IPS DF 6.9 (cell line): ENCODE measurements around the gene ELL2.
A peak's percentile ranks its signal among the peaks of the same experiment; 100 is the strongest.

Experiments used
- DNase-seq: peaks from one replicate; pipeline ENCODE4 v3.0.0-alpha.2; 2013; ENCODE audit warnings: low read depth, low spot score
- H3K27ac ChIP-seq: one replicate; pipeline ENCODE4 v1.5.1; 2013; ENCODE audit warnings: low read length, control low read depth
- H3K27me3 ChIP-seq: 2 replicates; pipeline ENCODE4 v1.6.1; 2013; ENCODE audit warnings: mild to moderate bottlenecking, low read length; ENCODE audit not compliant: control insufficient read depth, insufficient read depth
- H3K36me3 ChIP-seq: 2 replicates; pipeline ENCODE4 v1.6.1; 2013; ENCODE audit warnings: low read length; ENCODE audit not compliant: control insufficient read depth, insufficient read depth
- H3K4me1 ChIP-seq: 2 replicates; pipeline ENCODE4 v1.6.1; 2013; ENCODE audit warnings: low read length; ENCODE audit not compliant: control insufficient read depth, insufficient read depth
- H3K4me3 ChIP-seq: 2 replicates; pipeline ENCODE4 v1.5.1; 2013; ENCODE audit warnings: mild to moderate bottlenecking, low read length
- H3K9me3 ChIP-seq: 2 replicates; pipeline ENCODE4 v1.6.1; 2013; ENCODE audit warnings: low read length, inconsistent platforms; ENCODE audit not compliant: control insufficient read depth, insufficient read depth
- WGBS: extraction: QIAGEN DNeasy Blood & Tissue Kit; methylation state at CpG from one replicate; pipeline ENCODE4 v1.1.7; 2013; ENCODE audit warnings: mixed read lengths, missing lambda C conversion rate; ENCODE audit not compliant: insufficient read length, insufficient coverage; 5-methylcytosine and 5-hydroxymethylcytosine counted together

Gene ELL2

DNA sequence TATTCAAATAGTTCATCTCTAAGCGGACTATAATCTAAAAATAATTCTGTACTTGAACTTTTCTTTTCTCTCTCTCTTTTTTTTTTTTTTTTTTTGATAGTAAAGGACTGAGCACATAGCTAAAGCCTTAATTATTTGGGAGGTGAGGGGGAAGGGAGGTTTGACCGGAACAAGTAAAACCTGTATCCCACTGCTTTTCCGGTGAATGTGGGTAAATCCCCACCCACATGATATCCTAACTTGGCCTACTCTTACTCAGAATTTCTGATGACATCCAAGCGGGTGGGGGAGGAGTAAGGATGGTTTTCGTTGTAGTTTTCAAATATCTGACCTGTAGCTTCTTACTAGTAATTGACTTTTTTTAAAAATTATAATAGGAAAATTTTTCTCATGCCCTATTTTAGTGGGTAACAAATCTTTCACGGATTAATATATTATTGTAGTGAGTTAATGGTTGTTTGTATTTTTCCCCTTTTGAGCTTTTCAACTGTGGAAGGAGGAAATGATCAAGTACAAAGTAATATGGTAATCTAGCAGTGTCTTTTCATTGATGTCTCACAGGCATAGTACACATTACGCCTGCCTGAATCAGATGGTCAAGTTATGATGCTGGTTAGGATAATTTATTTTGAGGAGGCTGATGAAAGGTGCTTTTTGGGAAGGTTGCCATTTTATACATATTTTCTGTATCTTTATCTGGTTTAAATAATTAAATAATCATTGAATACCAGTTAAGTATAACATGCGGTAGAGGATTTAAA, 2.2 kb upstream of the ELL2 start:
- WGBS = no CpG with 5 or more reads among the region's 8 CpGs
- DNase-seq = no peak
- Histone ChIP-seq H3K36me3 (no peaks in the 10 kb centered on the region), H3K9me3 (no peaks in the 10 kb centered on the region), H3K4me1 (peaks cover 5% of the 10 kb centered on the region; the same call in 1 of the 2 replicates), H3K27ac (no peak overlapping the region), H3K4me3 (no peak overlapping the region), H3K27me3 (peaks cover 3% of the 10 kb centered on the region; the same call in 1 of the 2 replicates)

DNA sequence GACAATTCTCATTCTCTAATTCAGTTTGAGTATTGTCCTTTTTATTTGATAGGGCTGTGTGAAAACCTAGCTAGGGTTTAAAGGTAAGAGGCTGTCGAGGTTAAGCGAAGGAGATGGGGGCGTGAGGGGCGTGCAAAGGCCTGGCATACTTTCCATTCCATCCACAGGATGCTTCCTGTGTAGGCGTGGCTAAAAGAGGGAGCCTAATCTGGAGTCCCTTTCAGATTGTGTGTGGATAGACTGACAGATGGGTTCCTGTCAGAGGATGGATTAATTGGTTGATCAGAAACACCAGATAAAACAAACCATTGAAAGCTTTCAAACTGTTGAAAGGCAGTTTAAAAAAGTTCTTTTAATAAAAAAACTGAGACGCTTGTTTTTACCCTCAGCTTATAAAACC, 1.1 kb upstream of the ELL2 start:
- H3K4me3 ChIP-seq = no peak overlapping the region
- DNase-seq = no peak
- H3K4me1 ChIP-seq = peaks cover 6% of the 10 kb centered on the region; the same call in 1 of the 2 replicates
- H3K9me3 ChIP-seq = no peaks in the 10 kb centered on the region
- WGBS = no CpG with 5 or more reads among the region's 6 CpGs
- H3K27me3 ChIP-seq = peaks cover 3% of the 10 kb centered on the region; the same call in 1 of the 2 replicates
- no peaks in the 10 kb centered on the region for H3K36me3 ChIP-seq
- no peak overlapping the region for H3K27ac ChIP-seq

- WGBS = no CpG with 5 or more reads among the region's 8 CpGs
- H3K4me3 ChIP-seq = peak overlapping the region; percentile 97; the same call in 1 of the 2 replicates
- H3K9me3 ChIP-seq = no peaks in the 10 kb centered on the region
- H3K27me3 ChIP-seq = peaks cover 3% of the 10 kb centered on the region; the same call in 1 of the 2 replicates
- DNase-seq = no peak
- H3K36me3 ChIP-seq = no peaks in the 10 kb centered on the region
- H3K27ac ChIP-seq = no peak overlapping the region
- H3K4me1 ChIP-seq = peaks cover 6% of the 10 kb centered on the region; the same call in 1 of the 2 replicates
These were observed 773 bp upstream of the ELL2 start for GRCh38 chr5:95962475-95962773.

DNA sequence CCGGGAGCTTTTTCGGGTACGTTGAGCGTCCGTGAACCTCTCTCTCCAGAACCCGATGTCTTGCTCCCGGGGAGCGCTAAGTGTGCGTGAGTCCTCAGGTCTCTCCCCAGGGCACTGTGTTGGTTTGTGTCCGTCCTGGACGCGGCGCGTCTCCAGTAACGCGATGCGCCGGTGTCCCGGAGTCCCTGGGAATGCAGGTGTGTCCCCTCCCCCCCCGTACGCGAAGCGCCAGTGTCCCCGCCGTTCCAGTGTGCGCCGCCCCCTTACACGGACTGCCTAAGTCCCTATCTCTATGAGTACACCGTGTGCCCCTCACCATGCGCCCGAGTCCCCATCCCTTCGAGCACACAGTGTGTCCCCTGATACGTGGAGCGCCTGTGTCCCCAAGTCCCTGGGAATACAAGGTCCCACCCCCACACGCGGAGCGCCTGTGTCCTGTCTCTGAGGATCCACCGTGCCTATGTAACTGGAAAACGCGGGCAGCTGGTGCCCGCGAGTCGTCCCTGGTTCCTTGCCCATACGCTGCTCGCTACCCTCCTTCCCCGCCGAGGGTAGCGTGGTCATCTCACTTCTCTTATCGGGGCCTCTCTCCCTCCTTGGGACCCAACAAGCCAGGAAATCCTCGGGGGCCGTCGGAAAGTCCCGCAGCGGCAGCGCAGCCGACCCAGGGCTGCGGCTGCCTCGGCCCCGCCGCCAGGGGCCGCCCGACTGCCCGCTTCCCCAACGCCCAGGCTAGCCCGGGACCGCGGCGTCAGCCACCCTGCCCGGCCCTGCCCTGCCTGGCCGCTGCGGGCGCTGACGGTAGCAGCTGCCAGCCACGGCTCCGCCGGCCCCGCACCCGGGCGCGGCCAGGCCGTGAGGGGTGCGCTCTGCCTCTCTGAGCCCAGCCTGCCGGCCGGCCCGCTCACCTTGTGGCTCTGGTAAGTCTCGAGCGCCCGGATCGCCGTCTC, 709 bp downstream of the ELL2 start:
- H3K36me3 ChIP-seq = no peaks in the 10 kb centered on the region
- no peak overlapping the region for H3K27ac ChIP-seq
- H3K4me1 ChIP-seq = peaks cover 6% of the 10 kb centered on the region; the same call in 1 of the 2 replicates
- DNase-seq = no peak
- WGBS = no CpG with 5 or more reads among the region's 90 CpGs
- peak overlapping the region; percentile 97 for H3K4me3 ChIP-seq
- H3K9me3 ChIP-seq = no peaks in the 10 kb centered on the region
- H3K27me3 ChIP-seq = peaks cover 3% of the 10 kb centered on the region; the same call in 1 of the 2 replicates

- no peaks in the 10 kb centered on the region for H3K9me3 ChIP-seq
- no CpG with 5 or more reads among the region's 26 CpGs for WGBS
- H3K36me3 ChIP-seq = no peaks in the 10 kb centered on the region
- peaks cover 6% of the 10 kb centered on the region; the same call in 1 of the 2 replicates for H3K4me1 ChIP-seq
- peak overlapping the region; percentile 97 for H3K4me3 ChIP-seq
- no peak for DNase-seq
- H3K27me3 ChIP-seq = peaks cover 3% of the 10 kb centered on the region; the same call in 1 of the 2 replicates
- H3K27ac ChIP-seq = no peak overlapping the region
These were observed 1.6 kb downstream of the ELL2 start for GRCh38 chr5:95959888-95960666.

DNA sequence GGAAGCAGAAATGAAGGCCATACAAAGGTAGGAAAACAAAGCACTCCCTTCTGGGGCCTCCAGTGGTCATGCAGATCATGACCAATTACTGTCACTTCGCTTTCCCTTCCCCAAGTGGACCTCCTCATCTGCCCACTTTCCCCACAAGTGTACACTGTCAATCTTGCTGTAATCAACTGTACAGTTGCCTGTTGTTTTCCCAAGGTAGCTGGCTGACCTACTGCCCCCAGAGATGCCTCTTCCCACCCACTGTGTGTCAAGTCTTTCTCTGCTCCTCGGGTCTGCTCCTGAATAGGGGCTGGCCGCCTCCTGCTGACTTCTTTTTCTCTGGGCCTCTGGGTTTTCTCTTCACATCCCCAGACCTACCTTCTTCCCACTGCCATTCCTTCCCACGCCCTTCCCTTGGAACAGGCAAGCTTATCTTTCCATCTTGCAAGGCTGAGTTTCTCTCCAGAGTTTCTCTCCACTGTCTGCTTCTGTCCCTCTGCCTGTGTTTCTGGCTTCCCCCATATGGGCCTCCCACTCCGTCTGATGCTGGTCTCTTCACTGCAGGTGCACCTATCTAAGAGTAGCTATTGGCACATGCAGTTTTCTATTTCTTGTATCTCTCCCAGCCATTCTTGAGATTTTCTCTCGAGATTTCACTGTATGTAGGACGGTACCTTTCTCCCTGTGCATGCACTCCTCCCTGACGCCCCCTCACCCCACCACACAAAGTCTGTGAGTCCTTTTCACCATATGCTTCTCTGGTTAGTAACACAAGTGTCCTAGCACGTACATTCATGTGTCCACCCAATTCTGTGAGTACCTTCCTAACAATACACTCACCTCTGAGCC, 2.4 kb downstream of the ELL2 start:
- Histone ChIP-seq H3K9me3 (no peaks in the 10 kb centered on the region), H3K27ac (no peak overlapping the region), H3K27me3 (peaks cover 3% of the 10 kb centered on the region; the same call in 1 of the 2 replicates), H3K4me1 (peaks cover 6% of the 10 kb centered on the region; the same call in 1 of the 2 replicates), H3K36me3 (no peaks in the 10 kb centered on the region), H3K4me3 (no peak overlapping the region; the same call in 1 of the 2 replicates)
- DNase-seq = no peak
- no CpG with 5 or more reads among the region's 9 CpGs for WGBS

GRCh38 chr5:95958310-95959014, 3.2 kb downstream of the ELL2 start:
- no CpG with 5 or more reads among the region's 3 CpGs for WGBS
- Histone ChIP-seq H3K4me1 (peaks cover 6% of the 10 kb centered on the region; the same call in 1 of the 2 replicates), H3K27ac (no peak overlapping the region), H3K9me3 (no peaks in the 10 kb centered on the region), H3K27me3 (peaks cover 3% of the 10 kb centered on the region; the same call in 1 of the 2 replicates), H3K4me3 (no peak overlapping the region), H3K36me3 (no peaks in the 10 kb centered on the region)
- no peak for DNase-seq

- H3K9me3 ChIP-seq = no peaks in the 10 kb centered on the region
- H3K36me3 ChIP-seq = no peaks in the 10 kb centered on the region
- WGBS = no CpG with 5 or more reads among the region's 3 CpGs
- H3K4me3 ChIP-seq = no peak overlapping the region
- DNase-seq = no peak
- no peak overlapping the region for H3K27ac ChIP-seq
- H3K27me3 ChIP-seq = peaks cover 3% of the 10 kb centered on the region; the same call in 1 of the 2 replicates
- peaks cover 6% of the 10 kb centered on the region; the same call in 1 of the 2 replicates for H3K4me1 ChIP-seq
These were observed 4.0 kb downstream of the ELL2 start for GRCh38 chr5:95957561-95958203.

GRCh38 chr5:95956900-95957293, 4.8 kb downstream of the ELL2 start:
- H3K4me1 ChIP-seq = peaks cover 6% of the 10 kb centered on the region; the same call in 1 of the 2 replicates
- H3K27ac ChIP-seq = no peak overlapping the region
- no peak overlapping the region for H3K4me3 ChIP-seq
- peaks cover 3% of the 10 kb centered on the region; the same call in 1 of the 2 replicates for H3K27me3 ChIP-seq
- H3K36me3 ChIP-seq = no peaks in the 10 kb centered on the region
- H3K9me3 ChIP-seq = no peaks in the 10 kb centered on the region
- no peak for DNase-seq
